NB4 (cell line): Measurements from ENCODE around the gene FAM184B.

Experiments
- DNase-seq: peaks from one replicate; pipeline ENCODE4 v3.0.0; 2010; ENCODE audit warnings: low read depth
- H3K4me3 ChIP-seq: one replicate; pipeline ENCODE4 v1.5.1; 2011; ENCODE audit warnings: mild to moderate bottlenecking, low read depth, low read length, moderate library complexity
- CTCF ChIP-seq: IDR thresholded peaks from one replicate; pipeline ENCODE4 v1.5.1; 2012; ENCODE audit warnings: low read depth, low read length
- MAX ChIP-seq: IDR thresholded peaks from 2 replicates; pipeline ENCODE4 v1.6.1; 2011; ENCODE audit warnings: low read depth, low read length
- MYC ChIP-seq: IDR thresholded peaks from 2 replicates; pipeline ENCODE4 v1.6.1; 2011; ENCODE audit warnings: low read depth, low read length
- POLR2A ChIP-seq: IDR thresholded peaks from 2 replicates; pipeline ENCODE4 v1.6.1; 2011; ENCODE audit warnings: mild to moderate bottlenecking; ENCODE audit not compliant: insufficient read length; ENCODE audit errors: extremely low read depth

The FAM184B gene

GRCh38 chr4:17605236-17605635 lies 176.2 kb downstream of the FAM184B start:
- DNase-seq = no peak

GRCh38 chr4:17599826-17600225 lies 181.6 kb downstream of the FAM184B start:
- no peak for DNase-seq
- TF ChIP-seq MYC (no peak), CTCF (no peak), POLR2A (no peak), MAX (no peak)

More at GRCh38 chr4:17605236-17605635, 176.2 kb downstream of the FAM184B start:
- no peak overlapping the region for H3K4me3 ChIP-seq
- TF ChIP-seq MYC (no peak), CTCF (no peak), POLR2A (no peak), MAX (no peak)

GRCh38 chr4:17597517-17597916 lies 183.9 kb downstream of the FAM184B start:
- DNase-seq = peak; percentile 27
- TF ChIP-seq CTCF = peak; percentile 44
- no peak for TF ChIP-seq MAX
- no peak overlapping the region for H3K4me3 ChIP-seq

More at GRCh38 chr4:17599826-17600225, 181.6 kb downstream of the FAM184B start:
- no peak overlapping the region for H3K4me3 ChIP-seq

GRCh38 chr4:17595471-17596005 lies 185.9 kb downstream of the FAM184B start:
- H3K4me3 ChIP-seq = no peak overlapping the region
- peak; percentile 67 for DNase-seq
- TF ChIP-seq POLR2A (no peak), MYC (no peak), MAX (no peak), CTCF (no peak)

- no peak overlapping the region for H3K4me3 ChIP-seq
- TF ChIP-seq CTCF = no peak
- no peak for TF ChIP-seq MAX
- no peak for TF ChIP-seq POLR2A
- no peak for TF ChIP-seq MYC
- no peak for DNase-seq
Observed at GRCh38 chr4:17589355-17589754, 192.1 kb downstream of the FAM184B start.

- no peak overlapping the region for H3K4me3 ChIP-seq
- DNase-seq = no peak
- no peak for TF ChIP-seq POLR2A
- no peak for TF ChIP-seq MYC
- TF ChIP-seq CTCF = no peak
- TF ChIP-seq MAX = no peak
Observed at GRCh38 chr4:17587094-17587822, 194.2 kb downstream of the FAM184B start.
